Ishikawa (cell line): ENCODE results near the gene GATC.

ENCODE experiments used
- CEBPB ChIP-seq: IDR thresholded peaks from 2 replicates; pipeline ENCODE4 v1.6.1; 2012
- CREB1 ChIP-seq: IDR thresholded peaks from 2 replicates; pipeline ENCODE4 v1.6.1; 2012; ENCODE audit warnings: low read depth
- EGR1 ChIP-seq: IDR thresholded peaks from 2 replicates; pipeline ENCODE4 v1.6.1; 2012
- EP300 ChIP-seq: IDR thresholded peaks from 2 replicates; pipeline ENCODE4 v1.6.1; 2012; ENCODE audit warnings: borderline replicate concordance
- FOXM1 ChIP-seq: IDR thresholded peaks from 2 replicates; pipeline ENCODE4 v1.6.1; 2012; ENCODE audit warnings: low read depth, borderline replicate concordance
- NFIC ChIP-seq: IDR thresholded peaks from 2 replicates; pipeline ENCODE4 v1.6.1; 2012
- RAD21 ChIP-seq: IDR thresholded peaks from 2 replicates; pipeline ENCODE4 v1.6.1; 2012; ENCODE audit warnings: low read depth
- TAF1 ChIP-seq: IDR thresholded peaks from 2 replicates; pipeline ENCODE4 v1.6.1; 2012; ENCODE audit warnings: low read depth, mild to moderate bottlenecking
- TCF12 ChIP-seq: IDR thresholded peaks from 2 replicates; pipeline ENCODE4 v1.6.1; 2012; ENCODE audit warnings: low read depth
- TEAD4 ChIP-seq: IDR thresholded peaks from 2 replicates; pipeline ENCODE4 v1.6.1; 2012
- YY1 ChIP-seq: IDR thresholded peaks from 2 replicates; pipeline ENCODE4 v1.6.1; 2012; ENCODE audit warnings: low read depth
- ZBTB7A ChIP-seq: IDR thresholded peaks from 2 replicates; pipeline ENCODE4 v1.6.1; 2012; ENCODE audit warnings: low read depth
- TF ChIP-seq, protein P1 (sequence below): IDR thresholded peaks from 2 replicates; pipeline ENCODE4 v1.6.1; 2012
- TF ChIP-seq, protein P2 (sequence below): IDR thresholded peaks from 2 replicates; pipeline ENCODE4 v1.6.1; 2012; ENCODE audit warnings: low read depth, mild to moderate bottlenecking
- TF ChIP-seq, protein P3 (sequence below): IDR thresholded peaks from 2 replicates; pipeline ENCODE4 v1.6.1; 2012

The GATC gene

DNA sequence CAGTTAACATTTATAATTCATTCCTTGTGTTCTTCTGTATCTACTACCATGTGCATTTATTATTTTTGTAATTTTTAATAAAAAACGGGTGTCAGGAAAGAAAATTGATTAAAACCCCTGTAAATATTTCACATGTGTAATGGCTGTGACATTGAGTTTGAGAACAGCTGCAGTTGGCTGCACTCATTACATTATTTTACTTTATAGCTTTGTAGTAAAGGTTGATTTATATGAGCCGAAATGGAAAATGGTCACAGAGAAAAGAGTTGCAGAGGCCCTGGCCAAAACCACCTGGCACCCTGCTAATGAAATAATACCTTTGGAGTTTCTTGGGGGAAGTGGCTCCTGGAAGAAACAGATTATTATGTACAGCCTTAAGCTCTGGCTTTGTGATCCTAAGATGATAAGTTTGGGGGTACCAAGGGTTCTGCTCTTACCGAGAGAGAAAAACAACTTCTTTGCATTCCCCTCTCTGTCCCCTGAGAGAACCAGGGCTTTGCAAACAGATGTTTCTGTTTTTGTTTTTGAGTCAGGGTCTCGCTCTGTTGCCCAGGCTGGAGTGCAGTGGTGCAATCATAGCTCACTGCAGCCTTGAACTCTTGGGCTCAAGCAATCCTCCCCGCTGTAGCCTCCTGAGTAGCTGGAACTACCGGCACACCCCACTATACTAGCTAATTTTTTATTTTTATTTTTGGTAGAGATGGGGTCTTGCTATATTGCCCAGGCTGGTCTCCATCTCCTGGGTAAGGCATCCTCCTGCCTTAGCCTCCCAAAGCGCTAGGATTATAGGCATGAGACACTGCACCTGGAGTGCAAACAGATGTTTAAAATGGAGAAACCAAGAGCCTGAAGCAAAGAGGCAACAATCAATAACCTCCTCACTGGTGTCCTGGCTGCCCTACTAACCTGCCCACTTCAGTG, 40.0 kb downstream of the GATC start:
- TF ChIP-seq CEBPB (no peak), TCF12 (no peak), CREB1 (no peak), NFIC (no peak), EGR1 (no peak), TAF1 (no peak), FOXM1 (no peak), ZBTB7A (no peak), YY1 (no peak), RAD21 (no peak), EP300 (no peak), TEAD4 (no peak)
- TF ChIP-seq, protein P1, sequence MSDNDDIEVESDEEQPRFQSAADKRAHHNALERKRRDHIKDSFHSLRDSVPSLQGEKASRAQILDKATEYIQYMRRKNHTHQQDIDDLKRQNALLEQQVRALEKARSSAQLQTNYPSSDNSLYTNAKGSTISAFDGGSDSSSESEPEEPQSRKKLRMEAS = no peak
- TF ChIP-seq, protein P2, sequence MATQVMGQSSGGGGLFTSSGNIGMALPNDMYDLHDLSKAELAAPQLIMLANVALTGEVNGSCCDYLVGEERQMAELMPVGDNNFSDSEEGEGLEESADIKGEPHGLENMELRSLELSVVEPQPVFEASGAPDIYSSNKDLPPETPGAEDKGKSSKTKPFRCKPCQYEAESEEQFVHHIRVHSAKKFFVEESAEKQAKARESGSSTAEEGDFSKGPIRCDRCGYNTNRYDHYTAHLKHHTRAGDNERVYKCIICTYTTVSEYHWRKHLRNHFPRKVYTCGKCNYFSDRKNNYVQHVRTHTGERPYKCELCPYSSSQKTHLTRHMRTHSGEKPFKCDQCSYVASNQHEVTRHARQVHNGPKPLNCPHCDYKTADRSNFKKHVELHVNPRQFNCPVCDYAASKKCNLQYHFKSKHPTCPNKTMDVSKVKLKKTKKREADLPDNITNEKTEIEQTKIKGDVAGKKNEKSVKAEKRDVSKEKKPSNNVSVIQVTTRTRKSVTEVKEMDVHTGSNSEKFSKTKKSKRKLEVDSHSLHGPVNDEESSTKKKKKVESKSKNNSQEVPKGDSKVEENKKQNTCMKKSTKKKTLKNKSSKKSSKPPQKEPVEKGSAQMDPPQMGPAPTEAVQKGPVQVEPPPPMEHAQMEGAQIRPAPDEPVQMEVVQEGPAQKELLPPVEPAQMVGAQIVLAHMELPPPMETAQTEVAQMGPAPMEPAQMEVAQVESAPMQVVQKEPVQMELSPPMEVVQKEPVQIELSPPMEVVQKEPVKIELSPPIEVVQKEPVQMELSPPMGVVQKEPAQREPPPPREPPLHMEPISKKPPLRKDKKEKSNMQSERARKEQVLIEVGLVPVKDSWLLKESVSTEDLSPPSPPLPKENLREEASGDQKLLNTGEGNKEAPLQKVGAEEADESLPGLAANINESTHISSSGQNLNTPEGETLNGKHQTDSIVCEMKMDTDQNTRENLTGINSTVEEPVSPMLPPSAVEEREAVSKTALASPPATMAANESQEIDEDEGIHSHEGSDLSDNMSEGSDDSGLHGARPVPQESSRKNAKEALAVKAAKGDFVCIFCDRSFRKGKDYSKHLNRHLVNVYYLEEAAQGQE = no peak
- TF ChIP-seq, protein P3, sequence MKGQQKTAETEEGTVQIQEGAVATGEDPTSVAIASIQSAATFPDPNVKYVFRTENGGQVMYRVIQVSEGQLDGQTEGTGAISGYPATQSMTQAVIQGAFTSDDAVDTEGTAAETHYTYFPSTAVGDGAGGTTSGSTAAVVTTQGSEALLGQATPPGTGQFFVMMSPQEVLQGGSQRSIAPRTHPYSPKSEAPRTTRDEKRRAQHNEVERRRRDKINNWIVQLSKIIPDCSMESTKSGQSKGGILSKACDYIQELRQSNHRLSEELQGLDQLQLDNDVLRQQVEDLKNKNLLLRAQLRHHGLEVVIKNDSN = no peak

DNA sequence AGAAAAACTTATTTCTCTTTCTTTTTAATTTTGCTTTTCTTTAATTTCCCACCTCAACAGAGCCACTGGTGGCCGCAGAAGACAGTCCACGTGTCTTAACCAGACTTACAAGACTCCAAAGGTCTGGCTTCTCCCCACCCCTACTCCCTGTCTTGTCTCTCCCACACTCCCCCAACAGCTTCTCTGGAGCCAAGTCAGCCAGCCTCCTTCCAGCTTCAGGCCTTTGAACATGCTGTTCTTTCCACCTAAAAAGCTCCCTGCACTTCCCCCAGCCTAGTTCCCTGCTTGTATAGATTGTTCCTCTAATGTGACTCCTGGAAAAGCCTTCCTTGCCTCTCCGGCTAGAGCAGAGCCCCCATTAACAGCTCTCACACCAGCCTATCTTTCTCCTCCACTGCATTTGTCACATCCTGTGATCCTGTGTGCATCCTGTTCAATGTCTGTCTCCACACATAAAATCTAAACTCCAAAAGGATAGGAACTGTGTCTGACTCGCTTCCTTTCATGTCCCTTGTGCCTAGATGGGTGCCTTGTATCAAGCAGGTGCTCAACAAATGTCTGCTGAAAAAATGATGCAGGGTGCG, 41.9 kb downstream of the GATC start:
- TF ChIP-seq CEBPB (no peak), FOXM1 (no peak), TAF1 (no peak), YY1 (no peak), TCF12 (no peak), EGR1 (no peak), NFIC (no peak), CREB1 (no peak), EP300 (no peak), TEAD4 (no peak)
- TF ChIP-seq, protein P2 = no peak
- TF ChIP-seq, protein P3 = no peak
- TF ChIP-seq, protein P1 = no peak

DNA sequence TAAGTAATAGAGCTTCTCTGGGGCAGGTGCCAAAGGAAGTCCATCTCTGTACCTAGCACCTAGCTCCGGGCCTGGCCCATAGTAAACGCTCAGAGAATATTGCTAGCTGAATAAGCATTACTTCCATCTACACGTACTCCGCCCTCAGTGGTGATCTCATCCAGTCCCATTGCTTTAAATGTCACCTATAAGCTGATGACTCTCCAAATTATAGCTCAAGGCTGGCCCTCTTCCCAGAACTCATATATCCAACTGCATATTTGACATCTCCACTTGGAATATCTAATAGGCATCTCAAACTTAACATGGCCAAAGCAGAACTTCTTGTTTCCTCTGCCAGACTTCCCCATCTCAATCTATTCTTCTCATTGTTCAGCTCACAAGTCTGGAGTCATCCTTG, 42.8 kb downstream of the GATC start:
- TF ChIP-seq NFIC (0 out of 2 replicates have a peak, but pooled peaks have one; percentile 24), YY1 (no peak)

DNA sequence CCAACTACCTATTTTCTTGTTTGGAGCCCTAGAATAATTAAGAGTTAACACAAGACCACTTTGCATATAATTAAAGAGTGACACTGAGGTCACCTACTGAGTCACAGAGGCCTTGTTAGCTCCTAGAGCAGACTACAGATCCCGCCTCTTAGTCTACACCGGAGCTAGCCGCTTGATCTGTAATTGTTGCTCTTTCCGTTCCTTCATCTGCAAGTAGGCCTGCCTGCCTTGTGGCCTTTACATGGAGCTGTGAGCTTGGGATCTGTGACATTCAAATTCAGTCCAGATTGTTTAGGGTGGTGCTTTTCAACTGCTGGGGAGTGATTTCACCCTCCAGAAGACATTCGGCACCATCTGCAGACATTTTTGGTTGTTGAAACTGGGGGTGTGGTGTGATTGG, 44.1 kb downstream of the GATC start:
- no peak for TF ChIP-seq TEAD4
- no peak for TF ChIP-seq YY1
- TF ChIP-seq FOXM1 = no peak
- no peak for TF ChIP-seq TCF12
- TF ChIP-seq ZBTB7A = no peak
- TF ChIP-seq, protein P2 = no peak
- TF ChIP-seq EGR1 = no peak
- no peak for TF ChIP-seq CEBPB
- TF ChIP-seq RAD21 = no peak
- TF ChIP-seq, protein P3 = no peak
- TF ChIP-seq NFIC = no peak
- TF ChIP-seq, protein P1 = no peak
- TF ChIP-seq TAF1 = no peak
- no peak for TF ChIP-seq CREB1
- no peak for TF ChIP-seq EP300
